ENCODE data around the gene CACNA2D1. TPM values are rescaled to one million over a fixed set of nuclear protein-coding genes. Genes with fewer than 3 reads are reported as not detected.

The CACNA2D1 gene
- polyA plus RNA-seq, 1 experiment, result 19.5 TPM

DNA sequence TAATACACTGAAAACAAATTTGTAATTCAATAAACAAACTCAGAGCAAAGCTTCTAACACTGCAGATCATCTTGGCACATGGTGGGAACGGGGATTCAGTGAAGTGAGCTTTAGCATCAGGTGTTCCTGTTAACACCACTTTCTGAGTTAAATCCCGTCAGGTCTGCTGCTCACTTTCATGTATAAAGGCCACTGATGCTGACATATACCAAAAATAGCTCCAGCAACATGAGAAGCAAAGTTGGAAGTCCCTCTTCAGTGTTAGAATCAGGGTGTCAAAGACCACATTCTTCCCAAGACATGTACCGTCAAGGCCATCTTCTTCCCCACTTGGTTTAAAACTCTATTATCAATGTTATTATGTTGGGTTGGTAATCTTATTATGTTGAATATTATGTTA, 11.7 kb upstream of the CACNA2D1 start:
- ChIA-PET CTCF (no interaction called here), POLR2A (no interaction called here)
- no peaks in the 10 kb centered on the region for H3K9me3 ChIP-seq (ENCODE audit: control insufficient read depth, insufficient read depth, low read length)
- no peak overlapping the region for H3K4me3 ChIP-seq (ENCODE audit: low read depth, low read length)
- no peak for DNase-seq (ENCODE audit: low read depth, low spot score)
- TF ChIP-seq, protein P1, sequence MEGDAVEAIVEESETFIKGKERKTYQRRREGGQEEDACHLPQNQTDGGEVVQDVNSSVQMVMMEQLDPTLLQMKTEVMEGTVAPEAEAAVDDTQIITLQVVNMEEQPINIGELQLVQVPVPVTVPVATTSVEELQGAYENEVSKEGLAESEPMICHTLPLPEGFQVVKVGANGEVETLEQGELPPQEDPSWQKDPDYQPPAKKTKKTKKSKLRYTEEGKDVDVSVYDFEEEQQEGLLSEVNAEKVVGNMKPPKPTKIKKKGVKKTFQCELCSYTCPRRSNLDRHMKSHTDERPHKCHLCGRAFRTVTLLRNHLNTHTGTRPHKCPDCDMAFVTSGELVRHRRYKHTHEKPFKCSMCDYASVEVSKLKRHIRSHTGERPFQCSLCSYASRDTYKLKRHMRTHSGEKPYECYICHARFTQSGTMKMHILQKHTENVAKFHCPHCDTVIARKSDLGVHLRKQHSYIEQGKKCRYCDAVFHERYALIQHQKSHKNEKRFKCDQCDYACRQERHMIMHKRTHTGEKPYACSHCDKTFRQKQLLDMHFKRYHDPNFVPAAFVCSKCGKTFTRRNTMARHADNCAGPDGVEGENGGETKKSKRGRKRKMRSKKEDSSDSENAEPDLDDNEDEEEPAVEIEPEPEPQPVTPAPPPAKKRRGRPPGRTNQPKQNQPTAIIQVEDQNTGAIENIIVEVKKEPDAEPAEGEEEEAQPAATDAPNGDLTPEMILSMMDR (IDR thresholded peaks at IDR 0.05; ENCODE audit: low read depth, low read length), result no peak
- no peak overlapping the region for H3K27ac ChIP-seq (ENCODE audit: low read depth, low read length)
- no peaks in the 10 kb centered on the region for H3K27me3 ChIP-seq (ENCODE audit: control insufficient read depth, insufficient read depth, low read length)

DNA sequence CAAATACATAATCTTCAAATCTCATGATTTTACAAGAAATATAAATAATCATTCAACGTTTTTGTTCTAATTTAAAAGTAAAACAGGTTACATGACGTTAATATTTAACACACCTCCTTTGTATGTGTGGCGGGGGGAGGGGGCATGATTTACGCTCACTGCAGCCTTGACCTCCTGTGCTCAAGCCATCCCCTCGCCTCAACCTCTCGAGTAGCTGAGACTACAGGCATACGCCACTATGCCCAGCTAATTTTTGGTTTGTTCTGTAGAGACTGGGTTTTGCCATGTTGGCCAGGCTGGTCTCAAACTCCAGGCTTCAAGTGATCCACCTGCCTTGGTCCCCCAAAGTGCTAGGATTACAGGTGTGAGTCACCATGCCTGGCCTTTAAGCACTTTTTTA, 7.2 kb upstream of the CACNA2D1 start:
- H3K27me3 ChIP-seq (ENCODE audit: control insufficient read depth, insufficient read depth, low read length), result no peaks in the 10 kb centered on the region
- DNase-seq (ENCODE audit: low read depth, low spot score), result no peak
- no peaks in the 10 kb centered on the region for H3K9me3 ChIP-seq (ENCODE audit: control insufficient read depth, insufficient read depth, low read length)
- H3K27ac ChIP-seq (ENCODE audit: low read depth, low read length), result no peak overlapping the region
- TF ChIP-seq, protein P1 (IDR thresholded peaks at IDR 0.05; ENCODE audit: low read depth, low read length), result no peak
- H3K4me3 ChIP-seq (ENCODE audit: low read depth, low read length), result no peak overlapping the region
- CTCF ChIA-PET, result no interaction called here
- POLR2A ChIA-PET, result no interaction called here

DNA sequence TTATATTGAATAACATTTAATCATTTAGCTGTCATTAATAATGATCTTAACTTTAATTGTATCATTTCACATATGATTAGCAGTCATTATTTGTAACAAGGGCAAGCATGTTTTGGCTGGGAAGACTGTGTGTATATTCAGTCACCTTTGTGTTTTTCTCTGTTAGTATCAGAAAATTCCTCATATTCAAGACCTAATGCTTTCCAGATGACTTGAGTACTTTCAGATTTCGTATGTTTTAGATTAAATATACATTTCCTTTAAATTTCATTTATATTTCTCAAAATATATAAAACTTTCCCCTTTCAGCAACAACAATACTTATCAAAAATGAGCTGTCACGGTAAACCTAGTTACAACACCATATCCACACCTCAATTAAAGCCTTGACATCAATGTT, 6.3 kb upstream of the CACNA2D1 start:
- CTCF ChIA-PET, result no interaction called here

DNA sequence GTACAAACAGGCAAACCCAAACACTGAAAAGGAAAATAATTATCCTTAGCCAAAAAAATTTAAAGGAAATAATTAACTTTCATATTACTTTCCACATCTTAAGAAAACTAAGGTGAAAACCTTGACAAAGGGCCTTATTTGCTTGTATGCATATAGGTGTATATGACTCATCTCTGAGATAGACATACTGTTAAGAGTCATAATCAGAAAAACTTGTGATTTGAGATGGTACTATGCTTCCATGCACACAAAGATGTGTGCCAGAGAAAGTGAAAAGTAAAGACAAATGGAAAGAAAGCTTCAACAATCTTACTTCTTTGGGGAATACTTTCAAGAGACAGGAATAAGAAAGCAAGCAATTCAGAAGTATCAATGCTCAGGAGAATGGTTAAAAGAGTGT, 3.3 kb upstream of the CACNA2D1 start:
- Histone ChIP-seq H3K4me3 (ENCODE audit: low read depth, low read length) (no peak overlapping the region), H3K27ac (ENCODE audit: low read depth, low read length) (no peak overlapping the region), H3K9me3 (ENCODE audit: control insufficient read depth, insufficient read depth, low read length) (no peaks in the 10 kb centered on the region), H3K27me3 (ENCODE audit: control insufficient read depth, insufficient read depth, low read length) (no peaks in the 10 kb centered on the region)
- ChIA-PET CTCF (interaction anchor here (1.1 kb wide), 1 partner anchor 34 kb away, joined by 5 read pairs; no protein-coding TSS in a partner anchor), POLR2A (no interaction called here)
- DNase-seq (ENCODE audit: low read depth, low spot score), result no peak
- TF ChIP-seq, protein P1 (IDR thresholded peaks at IDR 0.05; ENCODE audit: low read depth, low read length), result no peak

More for the DNA sequence above, 6.3 kb upstream of the CACNA2D1 start:
- POLR2A ChIA-PET, result no interaction called here
- H3K27ac ChIP-seq (ENCODE audit: low read depth, low read length), result no peak overlapping the region
- TF ChIP-seq, protein P1 (IDR thresholded peaks at IDR 0.05; ENCODE audit: low read depth, low read length), result no peak
- H3K4me3 ChIP-seq (ENCODE audit: low read depth, low read length), result no peak overlapping the region
- no peak for DNase-seq (ENCODE audit: low read depth, low spot score)
- H3K27me3 ChIP-seq (ENCODE audit: control insufficient read depth, insufficient read depth, low read length), result no peaks in the 10 kb centered on the region
- no peaks in the 10 kb centered on the region for H3K9me3 ChIP-seq (ENCODE audit: control insufficient read depth, insufficient read depth, low read length)

DNA sequence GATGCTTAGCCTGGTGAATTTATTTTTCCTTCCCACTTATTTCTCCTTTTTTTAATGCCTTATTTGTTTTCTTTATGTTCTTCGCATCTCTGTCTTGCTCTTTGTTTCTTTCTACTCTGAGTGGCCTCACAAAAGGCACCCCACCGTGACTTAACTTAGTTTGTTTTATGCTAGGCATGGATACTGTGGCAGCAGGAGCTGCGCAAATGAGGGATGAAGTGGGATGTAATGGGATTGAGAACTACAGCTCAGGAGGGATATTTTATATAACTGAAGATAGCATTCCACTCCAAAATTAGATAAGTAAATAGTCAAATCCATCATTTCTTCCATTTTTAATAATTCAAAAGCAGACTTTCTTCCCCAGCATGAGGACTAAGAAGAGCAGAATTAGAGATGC, 1.7 kb upstream of the CACNA2D1 start:
- no peak for DNase-seq (ENCODE audit: low read depth, low spot score)
- Histone ChIP-seq H3K27me3 (ENCODE audit: control insufficient read depth, insufficient read depth, low read length) (no peaks in the 10 kb centered on the region), H3K9me3 (ENCODE audit: control insufficient read depth, insufficient read depth, low read length) (no peaks in the 10 kb centered on the region), H3K27ac (ENCODE audit: low read depth, low read length) (no peak overlapping the region), H3K4me3 (ENCODE audit: low read depth, low read length) (no peak overlapping the region)
- TF ChIP-seq, protein P1 (IDR thresholded peaks at IDR 0.05; ENCODE audit: low read depth, low read length), result no peak
- ChIA-PET POLR2A (no interaction called here), CTCF (interaction anchor here (1.1 to 1.9 kb wide), 3 partner anchors 37 to 400 kb away, joined by 3 to 7 read pairs (median 4); no protein-coding TSS in a partner anchor)
